ENCODE measurements around the gene DNAH6.
"Not testable (repeated sequence)": the region's sequence is repeated elsewhere in the genome, so short reads cannot be mapped to it uniquely, and the experiment has no call there.

Gene DNAH6

GRCh38 chr2:84858937-84859336 is 342.6 kb downstream of the DNAH6 start:
- H3K36me3 ChIP-seq (ENCODE audit: control insufficient read depth, insufficient read depth, low read length): no peaks in the 10 kb centered on the region
- peaks cover 12% of the 10 kb centered on the region; the same call in 1 of the 2 replicates for H3K27me3 ChIP-seq (ENCODE audit: control insufficient read depth, insufficient read depth, low read length)
- no peak overlapping the region for H3K27ac ChIP-seq (ENCODE audit: low read length)
- no peak overlapping the region for H3K4me3 ChIP-seq (ENCODE audit: low read length)
- peaks cover 5% of the 10 kb centered on the region for H3K4me1 ChIP-seq (ENCODE audit: control insufficient read depth, insufficient read depth, low read length)
- no peaks in the 10 kb centered on the region for H3K9me3 ChIP-seq (ENCODE audit: control insufficient read depth, insufficient read depth, low read length)
- no peak for DNase-seq (ENCODE audit: low read depth, low spot score)
- no CpG with 5 or more reads among the region's 3 CpGs for WGBS (ENCODE audit: insufficient coverage, insufficient read length)

GRCh38 chr2:84861539-84861938 is 345.2 kb downstream of the DNAH6 start:
- H3K27ac ChIP-seq (ENCODE audit: low read length): no peak overlapping the region
- H3K36me3 ChIP-seq (ENCODE audit: control insufficient read depth, insufficient read depth, low read length): no peaks in the 10 kb centered on the region
- no CpG with 5 or more reads among the region's 6 CpGs for WGBS (ENCODE audit: insufficient coverage, insufficient read length)
- peaks cover 2% of the 10 kb centered on the region; the same call in 1 of the 2 replicates for H3K27me3 ChIP-seq (ENCODE audit: control insufficient read depth, insufficient read depth, low read length)
- H3K9me3 ChIP-seq (ENCODE audit: control insufficient read depth, insufficient read depth, low read length): no peaks in the 10 kb centered on the region
- H3K4me3 ChIP-seq (ENCODE audit: low read length): no peak overlapping the region
- no peak for DNase-seq (ENCODE audit: low read depth, low spot score)
- peaks cover 2% of the 10 kb centered on the region for H3K4me1 ChIP-seq (ENCODE audit: control insufficient read depth, insufficient read depth, low read length)

GRCh38 chr2:84862006-84862405 is 345.7 kb downstream of the DNAH6 start:
- no peak overlapping the region for H3K4me3 ChIP-seq (ENCODE audit: low read length)
- H3K9me3 ChIP-seq (ENCODE audit: control insufficient read depth, insufficient read depth, low read length): no peaks in the 10 kb centered on the region
- H3K36me3 ChIP-seq (ENCODE audit: control insufficient read depth, insufficient read depth, low read length): no peaks in the 10 kb centered on the region
- no peak for DNase-seq (ENCODE audit: low read depth, low spot score)
- no peaks in the 10 kb centered on the region; the same call in 1 of the 2 replicates for H3K27me3 ChIP-seq (ENCODE audit: control insufficient read depth, insufficient read depth, low read length)
- H3K4me1 ChIP-seq (ENCODE audit: control insufficient read depth, insufficient read depth, low read length): no peaks in the 10 kb centered on the region; the same call in 1 of the 2 replicates
- WGBS (ENCODE audit: insufficient coverage, insufficient read length): no CpG with 5 or more reads among the region's 6 CpGs
- no peak overlapping the region for H3K27ac ChIP-seq (ENCODE audit: low read length)

GRCh38 chr2:84865181-84865783 is 349.0 kb downstream of the DNAH6 start:
- Histone ChIP-seq H3K36me3 (ENCODE audit: control insufficient read depth, insufficient read depth, low read length) (no peaks in the 10 kb centered on the region), H3K4me1 (ENCODE audit: control insufficient read depth, insufficient read depth, low read length) (no peaks in the 10 kb centered on the region; the same call in 1 of the 2 replicates), H3K27ac (ENCODE audit: low read length) (no peak overlapping the region), H3K9me3 (ENCODE audit: control insufficient read depth, insufficient read depth, low read length) (no peaks in the 10 kb centered on the region), H3K27me3 (ENCODE audit: control insufficient read depth, insufficient read depth, low read length) (no peaks in the 10 kb centered on the region; the same call in 1 of the 2 replicates), H3K4me3 (ENCODE audit: low read length) (no peak overlapping the region)
- no CpG with 5 or more reads among the region's 6 CpGs for WGBS (ENCODE audit: insufficient coverage, insufficient read length)
- DNase-seq (ENCODE audit: low read depth, low spot score): no peak

GRCh38 chr2:84866122-84866521 is 349.8 kb downstream of the DNAH6 start:
- no peaks in the 10 kb centered on the region; the same call in 1 of the 2 replicates for H3K27me3 ChIP-seq (ENCODE audit: control insufficient read depth, insufficient read depth, low read length)
- H3K4me1 ChIP-seq (ENCODE audit: control insufficient read depth, insufficient read depth, low read length): no peaks in the 10 kb centered on the region; the same call in 1 of the 2 replicates
- H3K36me3 ChIP-seq (ENCODE audit: control insufficient read depth, insufficient read depth, low read length): no peaks in the 10 kb centered on the region
- H3K9me3 ChIP-seq (ENCODE audit: control insufficient read depth, insufficient read depth, low read length): no peaks in the 10 kb centered on the region
- no peak overlapping the region for H3K27ac ChIP-seq (ENCODE audit: low read length)
- no peak overlapping the region for H3K4me3 ChIP-seq (ENCODE audit: low read length)
- WGBS (ENCODE audit: insufficient coverage, insufficient read length): no CpG with 5 or more reads among the region's 3 CpGs
- no peak for DNase-seq (ENCODE audit: low read depth, low spot score)

GRCh38 chr2:84868327-84868726 is 352.0 kb downstream of the DNAH6 start:
- not testable (repeated sequence) for H3K27me3 ChIP-seq (ENCODE audit: control insufficient read depth, insufficient read depth, low read length); H3K27ac ChIP-seq (ENCODE audit: low read length); H3K4me1 ChIP-seq (ENCODE audit: control insufficient read depth, insufficient read depth, low read length); H3K36me3 ChIP-seq (ENCODE audit: control insufficient read depth, insufficient read depth, low read length); DNase-seq (ENCODE audit: low read depth, low spot score); H3K9me3 ChIP-seq (ENCODE audit: control insufficient read depth, insufficient read depth, low read length); H3K4me3 ChIP-seq (ENCODE audit: low read length)
- no CpG with 5 or more reads among the region's 4 CpGs for WGBS (ENCODE audit: insufficient coverage, insufficient read length)

Data from iPS DF 6.9 (cell line).